ENCODE measurements around the gene DENND1A.

The DENND1A gene

DNA sequence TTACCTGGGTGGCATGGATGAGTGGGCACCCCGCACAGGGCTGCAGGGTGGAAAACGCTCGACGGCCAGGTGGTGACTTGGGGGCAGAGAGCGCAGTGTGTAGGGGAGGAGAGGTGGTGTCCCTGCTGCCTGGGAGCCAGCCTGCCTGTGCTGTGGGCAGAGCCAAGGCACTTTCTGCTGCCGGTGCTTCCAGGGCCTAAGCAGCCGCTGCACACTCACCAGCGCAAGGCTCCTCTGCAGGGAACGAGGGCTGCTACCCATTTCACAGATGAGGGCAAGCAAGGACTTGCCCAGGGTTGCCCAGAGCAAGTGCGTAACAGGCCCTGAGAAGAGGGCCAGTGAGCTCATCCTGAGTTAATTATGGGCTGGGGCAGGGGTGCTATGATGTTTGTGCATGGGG is 511.4 kb downstream of the DENND1A start:
- TF ChIP-seq, protein P1, sequence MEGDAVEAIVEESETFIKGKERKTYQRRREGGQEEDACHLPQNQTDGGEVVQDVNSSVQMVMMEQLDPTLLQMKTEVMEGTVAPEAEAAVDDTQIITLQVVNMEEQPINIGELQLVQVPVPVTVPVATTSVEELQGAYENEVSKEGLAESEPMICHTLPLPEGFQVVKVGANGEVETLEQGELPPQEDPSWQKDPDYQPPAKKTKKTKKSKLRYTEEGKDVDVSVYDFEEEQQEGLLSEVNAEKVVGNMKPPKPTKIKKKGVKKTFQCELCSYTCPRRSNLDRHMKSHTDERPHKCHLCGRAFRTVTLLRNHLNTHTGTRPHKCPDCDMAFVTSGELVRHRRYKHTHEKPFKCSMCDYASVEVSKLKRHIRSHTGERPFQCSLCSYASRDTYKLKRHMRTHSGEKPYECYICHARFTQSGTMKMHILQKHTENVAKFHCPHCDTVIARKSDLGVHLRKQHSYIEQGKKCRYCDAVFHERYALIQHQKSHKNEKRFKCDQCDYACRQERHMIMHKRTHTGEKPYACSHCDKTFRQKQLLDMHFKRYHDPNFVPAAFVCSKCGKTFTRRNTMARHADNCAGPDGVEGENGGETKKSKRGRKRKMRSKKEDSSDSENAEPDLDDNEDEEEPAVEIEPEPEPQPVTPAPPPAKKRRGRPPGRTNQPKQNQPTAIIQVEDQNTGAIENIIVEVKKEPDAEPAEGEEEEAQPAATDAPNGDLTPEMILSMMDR (IDR thresholded peaks at IDR 0.05) = no peak

DNA sequence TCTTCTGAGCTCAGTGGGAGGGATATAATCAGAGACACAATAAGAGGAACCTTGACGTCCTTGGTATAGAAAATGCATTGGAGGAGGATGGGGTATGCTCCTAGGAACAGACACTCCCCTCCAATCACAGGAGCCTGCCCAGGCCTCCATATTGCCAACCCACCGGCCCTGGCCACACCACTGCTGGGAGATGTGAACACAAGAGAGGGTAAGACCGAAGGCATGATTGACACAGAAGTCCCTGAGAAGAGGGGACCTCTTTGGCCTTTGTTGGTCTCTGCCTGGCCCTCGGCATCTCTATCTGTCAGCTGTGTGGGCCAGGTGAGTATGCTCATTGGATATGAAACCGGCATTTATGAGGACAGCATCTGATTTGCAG is 511.9 kb downstream of the DENND1A start:
- TF ChIP-seq, protein P1 (IDR thresholded peaks at IDR 0.05) = no peak

DNA sequence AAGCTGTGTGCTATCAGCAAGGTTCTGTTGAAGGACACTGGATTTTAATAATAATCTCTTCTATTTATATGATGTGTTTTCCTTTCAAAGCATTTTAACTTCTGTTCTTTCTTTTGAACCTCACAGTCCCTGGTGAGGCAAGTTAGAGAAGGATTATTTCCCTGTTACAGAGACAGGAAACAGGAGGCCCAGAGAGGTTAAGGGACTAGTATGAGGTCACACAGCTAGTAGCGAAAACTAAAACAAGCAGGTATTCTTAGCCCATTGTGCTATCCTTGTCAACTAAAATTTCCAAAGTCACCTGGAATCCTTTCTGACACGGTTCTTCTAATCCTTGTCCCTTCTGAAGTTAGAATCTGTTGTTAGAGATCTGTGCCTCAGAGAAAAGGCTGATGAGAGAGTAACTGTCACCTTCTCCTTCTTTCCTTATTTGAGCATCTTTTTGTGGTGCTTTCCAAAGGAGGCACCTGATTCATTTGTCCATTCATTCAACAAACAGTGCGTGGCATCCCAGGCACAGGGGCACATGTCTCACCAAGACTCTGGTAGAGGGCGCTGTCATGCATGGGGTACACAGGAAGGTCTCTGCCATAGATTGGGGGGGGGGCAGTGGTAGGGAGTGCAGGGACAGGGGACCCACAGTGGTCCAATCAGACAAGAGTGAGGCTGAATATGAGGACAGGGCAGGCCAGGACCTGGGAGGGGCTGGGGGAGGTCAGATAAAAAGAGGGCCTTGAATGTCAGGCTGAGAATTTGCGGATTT is 512.5 kb downstream of the DENND1A start:
- TF ChIP-seq, protein P1 (IDR thresholded peaks at IDR 0.05) = no peak

DNA sequence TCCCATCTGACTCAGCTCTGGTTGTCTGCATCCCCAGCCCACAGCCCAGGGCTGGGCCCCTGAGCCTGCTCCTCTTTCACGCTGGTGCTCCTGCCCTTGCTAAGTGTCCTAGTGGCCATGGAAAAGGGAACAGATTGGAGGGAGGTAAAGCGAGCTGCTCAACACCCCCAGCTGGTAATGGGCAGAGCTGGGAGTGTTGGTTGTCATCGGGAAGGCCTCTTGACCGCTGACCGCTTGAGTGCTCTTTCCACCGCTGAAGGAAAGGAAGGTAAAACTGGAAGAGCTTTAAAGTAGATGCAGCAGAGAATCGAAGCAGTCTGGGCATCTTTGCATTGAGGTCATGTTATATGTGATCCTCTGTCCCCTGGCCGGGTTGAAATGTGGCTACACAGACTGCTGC is 513.8 kb downstream of the DENND1A start:
- TF ChIP-seq, protein P1 (IDR thresholded peaks at IDR 0.05) = no peak

DNA sequence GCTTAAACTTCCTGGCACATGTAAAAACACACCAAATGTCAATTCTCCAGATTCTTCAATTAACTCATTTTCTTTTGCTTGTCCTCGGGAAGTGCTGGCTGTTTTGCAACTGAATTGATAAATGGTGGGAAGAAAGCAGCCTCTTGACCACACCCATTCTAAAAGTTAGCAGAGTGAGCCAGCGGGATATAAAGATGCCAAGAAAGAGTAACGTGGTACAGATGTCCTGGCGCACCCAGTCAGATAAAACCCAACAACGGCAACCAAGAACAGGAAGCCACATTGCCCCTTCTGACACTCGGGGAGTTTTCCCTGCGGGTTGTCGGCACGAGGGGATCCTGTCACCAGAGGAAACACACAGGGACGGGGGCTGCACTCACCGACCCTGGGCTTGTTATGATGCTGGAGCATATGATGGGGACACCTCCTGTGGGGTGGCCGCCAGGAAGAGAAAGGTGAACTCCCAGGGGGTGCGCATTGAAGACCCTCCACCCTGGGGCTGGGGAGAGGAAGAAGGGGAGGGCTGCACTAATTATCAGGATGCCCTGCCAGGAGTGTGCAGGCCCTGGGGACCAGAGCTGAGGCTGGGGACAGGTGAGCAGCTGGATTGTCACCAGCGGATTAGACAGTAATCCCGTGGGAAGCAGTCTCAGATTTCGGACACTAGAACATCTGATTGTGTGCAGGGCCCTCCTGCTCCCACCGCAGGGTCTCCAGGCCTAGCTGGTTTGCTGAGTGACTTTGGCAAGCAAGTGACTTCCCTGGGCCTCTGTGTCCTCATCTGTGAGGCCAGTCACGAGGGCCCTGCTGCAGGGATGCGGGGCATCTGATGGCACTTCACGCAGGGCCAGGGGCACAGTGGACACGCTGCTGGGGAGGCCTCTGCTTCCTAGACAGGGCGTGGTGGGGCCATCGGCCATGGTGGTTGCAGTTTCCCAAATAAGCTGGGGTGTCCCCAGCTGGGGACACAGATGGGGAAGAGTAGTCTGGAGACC is 514.7 kb downstream of the DENND1A start:
- TF ChIP-seq, protein P1 (IDR thresholded peaks at IDR 0.05) = no peak

DNA sequence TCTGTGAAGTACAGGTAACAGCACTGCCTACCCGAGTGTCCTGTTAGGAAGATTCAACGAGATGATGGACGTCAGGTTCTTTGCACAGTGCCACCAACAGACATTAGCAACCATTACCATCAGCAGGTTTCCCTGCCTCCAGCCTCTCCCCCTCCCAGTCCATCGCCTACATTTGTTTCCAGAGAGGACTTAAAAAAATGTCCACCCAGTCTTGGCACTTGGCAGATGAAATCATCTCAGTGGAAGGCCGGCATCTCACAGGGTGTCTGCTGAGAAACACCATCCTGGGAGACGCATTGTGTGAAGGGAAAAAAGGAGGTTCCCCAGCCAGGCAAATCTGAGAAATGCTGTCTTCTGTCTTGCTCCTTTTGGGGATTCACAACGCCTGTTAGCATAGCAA is 515.7 kb downstream of the DENND1A start:
- TF ChIP-seq, protein P1 (IDR thresholded peaks at IDR 0.05) = no peak

DNA sequence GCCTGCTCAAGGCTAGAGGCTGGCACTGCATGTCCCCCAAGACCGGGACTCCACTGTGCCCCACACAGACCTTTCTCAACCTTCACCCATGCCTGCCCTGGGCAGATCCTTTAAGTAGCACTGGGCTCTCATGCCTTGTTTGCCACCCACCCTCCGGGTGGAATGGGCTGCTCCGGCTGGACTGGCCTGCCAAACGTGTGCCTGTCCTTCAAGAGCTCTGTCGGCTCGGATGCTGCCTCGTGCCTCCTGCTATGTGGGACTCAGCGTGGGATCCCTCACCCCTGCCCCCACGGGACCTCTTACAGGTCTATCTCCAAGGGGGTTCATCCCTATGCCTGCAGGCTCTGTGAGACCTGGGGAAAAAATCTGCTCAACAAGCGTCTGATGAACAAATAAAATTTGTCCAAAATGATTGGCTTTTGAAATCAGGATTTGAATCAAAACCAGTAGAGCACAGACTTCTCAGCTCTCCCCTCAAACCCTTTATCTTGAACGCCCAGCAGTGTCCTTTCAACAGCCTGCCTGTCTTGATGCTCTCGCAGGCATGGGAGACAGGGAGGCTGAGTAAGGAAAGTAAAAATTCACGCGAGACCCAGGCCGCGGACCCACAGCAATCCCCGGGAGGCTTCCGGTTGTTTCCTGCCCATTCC is 517.6 kb downstream of the DENND1A start:
- TF ChIP-seq, protein P1 (IDR thresholded peaks at IDR 0.05) = no peak

All from LNCAP (cell line).